Measurements from ENCODE around the gene RAD23A. TPM values are rescaled to one million over a fixed set of nuclear protein-coding genes. Genes with fewer than 3 reads are reported as not detected.

RAD23A gene
- total and polyA plus RNA-seq, 9 of the 15 experiments (the other 6 are each of a cell fraction or from before 2014, with no cell fraction given) = 9.5 to 181 (median 101) TPM

- ChIA-PET POLR2A (interaction anchor here (1.0 kb wide), 1 partner anchor 48 kb away, joined by 3 read pairs; no protein-coding TSS in a partner anchor), CTCF (ENCODE audit: low intra/inter-chr PET ratio) (no interaction called here)
- intact Hi-C loops (cut with micrococcal nuclease) = loop anchor here (5.0 kb wide), 1 partner anchor 48 kb away; the partner anchor contains the start of gene KLF1
- Histone ChIP-seq H3K4me3 (no peak overlapping the region), H3K9me1 (ENCODE audit: control insufficient read depth, insufficient read depth, low read length) (no peaks in the 10 kb centered on the region), H3K4me2 (ENCODE audit: insufficient read depth, low read length) (no peak overlapping the region), H3K9me3 (replicated peaks; ENCODE audit: control insufficient read depth, insufficient read depth, low read depth, low read length) (no peaks in the 10 kb centered on the region), H2AFZ (ENCODE audit: low read depth, low read length) (0 out of 2 replicates have a peak overlapping the region, but pooled peaks have one; percentile 7), H3K36me3 (ENCODE audit: control insufficient read depth, insufficient read depth, low read length) (peaks cover 36% of the 10 kb centered on the region), H3K27me3 (ENCODE audit: control insufficient read depth in 2 of 2, insufficient read depth in 2 of 2, low read length in 2 of 2) (no peaks in the 10 kb centered on the region), H3K27ac (ENCODE audit: extremely low read depth, low read depth, low read length) (no peak overlapping the region), H4K20me1 (replicated peaks; ENCODE audit: control insufficient read depth, insufficient read depth, low read length) (peaks cover 14% of the 10 kb centered on the region), H3K79me2 (ENCODE audit: control insufficient read depth, insufficient read depth, low read length) (peaks cover 67% of the 10 kb centered on the region), H3K4me1 (replicated peaks in 1 of 2; ENCODE audit: control insufficient read depth in 2 of 2, insufficient read depth in 2 of 2, low read length in 2 of 2) (peaks cover 33 to 51% of the 10 kb centered on the region in 2 experiments), H3K9ac (ENCODE audit: insufficient read depth in 1 of 2, low read depth in 2 of 2, low read length in 2 of 2) (no peak overlapping the region)
- ATAC-seq = no peak
- WGBS (ENCODE audit: insufficient coverage, low coverage, missing lambda C conversion rate) = 50% methylated on average over 10 of the region's 10 CpGs
- in situ Hi-C loops (cut with MboI) = no loop called here
- no TSS peak for BruUV-seq (replicated peaks)
- no peak for DNase-seq (ENCODE audit: extremely low read depth in 1 of 4, low spot score in 3 of 4)
- TF ChIP-seq ZNF311 (CRISPR knock-in tag; IDR thresholded peaks at IDR 0.05) = no peak
- peak; percentile 7; the same call in 1 of the 2 replicates for TF ChIP-seq CREM (IDR thresholded peaks at IDR 0.05; ENCODE audit: low read depth)
- peak; percentile 11; the same call in 1 of the 2 replicates for TF ChIP-seq ZNF316 (IDR thresholded peaks at IDR 0.05)
- no peak for TF ChIP-seq NFE2 (IDR thresholded peaks at IDR 0.05; ENCODE audit: low read depth)
- TF ChIP-seq FOXP1 (CRISPR knock-in tag; IDR thresholded peaks at IDR 0.05) = no peak
- peak; percentile 43; the same call in 1 of the 2 replicates for TF ChIP-seq ADNP (tag; IDR thresholded peaks at IDR 0.05)
- TF ChIP-seq ZBTB26 (CRISPR knock-in tag; IDR thresholded peaks at IDR 0.05) = no peak
- no peak for TF ChIP-seq ZNF143 (CRISPR knock-in tag; IDR thresholded peaks at IDR 0.05)
- no peak for TF ChIP-seq PTBP1 (IDR thresholded peaks at IDR 0.05; ENCODE audit: low read depth, low read length)
- no peak for TF ChIP-seq ZNF695 (CRISPR knock-in tag; IDR thresholded peaks at IDR 0.05)
- no peak for TF ChIP-seq HMG20B (CRISPR knock-in tag; IDR thresholded peaks at IDR 0.05)
- TF ChIP-seq HOXB6 (CRISPR knock-in tag; IDR thresholded peaks at IDR 0.05; ENCODE audit: borderline replicate concordance) = no peak
- TF ChIP-seq, protein P1, sequence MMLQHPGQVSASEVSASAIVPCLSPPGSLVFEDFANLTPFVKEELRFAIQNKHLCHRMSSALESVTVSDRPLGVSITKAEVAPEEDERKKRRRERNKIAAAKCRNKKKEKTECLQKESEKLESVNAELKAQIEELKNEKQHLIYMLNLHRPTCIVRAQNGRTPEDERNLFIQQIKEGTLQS (IDR thresholded peaks at IDR 0.05) = peak; percentile 30; the same call in 1 of the 2 replicates
- TF ChIP-seq, protein P1 (CRISPR knock-in tag; conservative IDR thresholded peaks at IDR 0.05) = no peak
- TF ChIP-seq ZEB2 (IDR thresholded peaks at IDR 0.05) = peak; percentile 73; the same call in 1 of the 2 replicates
- peak; percentile 6 for FAIRE-seq
Observed at GRCh38 chr19:12935071-12935470, 10.6 kb upstream of the RAD23A start.

Data from K562 (cell line).